HEK293T (cell line): Measurements from ENCODE around the gene CLC.
"Not testable (repeated sequence)": the region's sequence is repeated elsewhere in the genome, so short reads cannot be mapped to it uniquely, and the experiment has no call there.

Source experiments
- CTCF ChIA-PET: fragments of 350-600 bp; formaldehyde crosslinking; extraction: SDS; loops from one replicate; lab custom pipeline; 2021; ENCODE audit warnings: antibody characterized with exemption, inconsistent platforms; lab: Yijun Ruan, JAX
- POLR2A ChIA-PET: fragments of 350-600 bp; formaldehyde crosslinking; extraction: SDS; loops from one replicate; lab custom pipeline; 2020; ENCODE audit warnings: antibody characterized with exemption, inconsistent platforms; lab: Yijun Ruan, JAX
- DNase-seq: peaks from one replicate; pipeline ENCODE4 v3.0.0; 2012; ENCODE audit warnings: mixed read lengths; ENCODE audit errors: extremely low spot score
- ARNT ChIP-seq: fragments of 450-650 bp; IDR thresholded peaks from 2 replicates; pipeline ENCODE4 v1.6.1; 2017; ENCODE audit warnings: mild to moderate bottlenecking
- BHLHE40 ChIP-seq: fragments of 450-650 bp; IDR thresholded peaks from 2 replicates; pipeline ENCODE4 v1.6.1; 2016; ENCODE audit warnings: mild to moderate bottlenecking, moderate library complexity, borderline replicate concordance
- CTBP1 ChIP-seq: fragments of 450-650 bp; IDR thresholded peaks from 2 replicates; pipeline ENCODE4 v1.6.1; 2016; ENCODE audit warnings: borderline replicate concordance
- ELF4 ChIP-seq: fragments of 450-650 bp; IDR thresholded peaks from 2 replicates; pipeline ENCODE4 v1.6.1; 2017; ENCODE audit warnings: antibody characterized with exemption
- FOXA1 ChIP-seq: fragments of 450-650 bp; IDR thresholded peaks from 2 replicates; pipeline ENCODE4 v1.6.1; 2016; ENCODE audit warnings: mild to moderate bottlenecking
- FOXK2 ChIP-seq: fragments of 450-650 bp; IDR thresholded peaks from 2 replicates; pipeline ENCODE4 v1.6.1; 2016; ENCODE audit warnings: mild to moderate bottlenecking
- FOXM1 ChIP-seq: fragments of 450-650 bp; IDR thresholded peaks from 2 replicates; pipeline ENCODE4 v1.6.1; 2017; ENCODE audit warnings: mild to moderate bottlenecking, borderline replicate concordance
- HDGF ChIP-seq: fragments of 450-650 bp; IDR thresholded peaks from 2 replicates; pipeline ENCODE4 v1.6.1; 2017; ENCODE audit warnings: antibody characterized with exemption, borderline replicate concordance
- L3MBTL2 ChIP-seq: fragments of 450-650 bp; conservative IDR thresholded peaks from 2 replicates; pipeline ENCODE4 v1.6.1; 2016; ENCODE audit warnings: mild to moderate bottlenecking
- LEF1 ChIP-seq: fragments of 450-650 bp; IDR thresholded peaks from 2 replicates; pipeline ENCODE4 v1.6.1; 2017; ENCODE audit warnings: mild to moderate bottlenecking, borderline replicate concordance
- NFRKB ChIP-seq: fragments of 450-650 bp; IDR thresholded peaks from 2 replicates; pipeline ENCODE4 v1.6.1; 2016; ENCODE audit warnings: mild to moderate bottlenecking, moderate library complexity
- PKNOX1 ChIP-seq: fragments of 450-650 bp; IDR thresholded peaks from 2 replicates; pipeline ENCODE4 v1.6.1; 2016
- SP1 ChIP-seq: fragments of 450-650 bp; IDR thresholded peaks from 2 replicates; pipeline ENCODE4 v1.6.1; 2017
- SUZ12 ChIP-seq: fragments of 450-650 bp; IDR thresholded peaks from 2 replicates; pipeline ENCODE4 v1.6.1; 2016; ENCODE audit warnings: mild to moderate bottlenecking
- TARDBP ChIP-seq: fragments of 450-650 bp; IDR thresholded peaks from 2 replicates; pipeline ENCODE4 v1.6.1; 2016
- ZNF384 ChIP-seq: fragments of 450-650 bp; IDR thresholded peaks from 2 replicates; pipeline ENCODE4 v1.6.1; 2016

The CLC gene

GRCh38 chr19:39725995-39726394 is 11.8 kb downstream of the CLC start:
- ChIA-PET POLR2A (no interaction called here), CTCF (no interaction called here)
- TF ChIP-seq ARNT, result no peak
- TF ChIP-seq SUZ12, result no peak
- TF ChIP-seq NFRKB, result no peak
- TF ChIP-seq FOXA1, result no peak
- TF ChIP-seq BHLHE40, result no peak
- no peak for TF ChIP-seq FOXK2
- no peak for TF ChIP-seq HDGF
- TF ChIP-seq LEF1, result no peak
- TF ChIP-seq FOXM1, result no peak
- no peak for TF ChIP-seq PKNOX1
- TF ChIP-seq CTBP1, result no peak
- TF ChIP-seq ELF4, result no peak
- no peak for TF ChIP-seq ZNF384
- TF ChIP-seq TARDBP, result no peak
- no peak for TF ChIP-seq SP1
- no peak for TF ChIP-seq L3MBTL2
- no peak for DNase-seq

GRCh38 chr19:39720144-39720543 is 17.7 kb downstream of the CLC start:
- DNase-seq, POLR2A ChIA-PET, CTCF ChIA-PET: not testable (repeated sequence)

- POLR2A ChIA-PET, result no interaction called here
- CTCF ChIA-PET, result no interaction called here
- DNase-seq, result no peak
- TF ChIP-seq ARNT (no peak), SUZ12 (no peak), L3MBTL2 (no peak), HDGF (no peak), FOXA1 (no peak), NFRKB (no peak), CTBP1 (no peak), ZNF384 (no peak)
Measured at GRCh38 chr19:39710333-39710890, 27.4 kb downstream of the CLC start.

GRCh38 chr19:39709026-39709872 is 28.6 kb downstream of the CLC start:
- TF ChIP-seq BHLHE40 (no peak), FOXM1 (no peak), HDGF (no peak), PKNOX1 (no peak), L3MBTL2 (no peak), FOXK2 (no peak), ARNT (no peak)
- POLR2A ChIA-PET, result no interaction called here
- DNase-seq, result no peak
- CTCF ChIA-PET, result no interaction called here

GRCh38 chr19:39708594-39708993 is 29.2 kb downstream of the CLC start:
- POLR2A ChIA-PET, result no interaction called here
- CTCF ChIA-PET, result no interaction called here
- no peak for DNase-seq
- TF ChIP-seq L3MBTL2, result no peak
- no peak for TF ChIP-seq CTBP1
- no peak for TF ChIP-seq ARNT
- no peak for TF ChIP-seq BHLHE40
- TF ChIP-seq ZNF384, result no peak
- TF ChIP-seq FOXK2, result no peak
- TF ChIP-seq LEF1, result no peak

- TF ChIP-seq PKNOX1, result no peak
- no peak for TF ChIP-seq L3MBTL2
- no peak for TF ChIP-seq FOXA1
- TF ChIP-seq FOXM1, result no peak
- no peak for TF ChIP-seq BHLHE40
- POLR2A ChIA-PET, result no interaction called here
- DNase-seq, result no peak
- CTCF ChIA-PET, result no interaction called here
Measured at GRCh38 chr19:39705578-39706188, 32.1 kb downstream of the CLC start.
